NCI-H2196 (cell line): ENCODE measurements around the gene C21orf91.

Source experiments
- DNase-seq: peaks from one replicate; lab custom pipeline; 2025; ENCODE audit not compliant: unreplicated experiment; lab: John Stamatoyannopoulos, UW

C21orf91 gene

GRCh38 chr21:17798796-17799195 is 20.4 kb downstream of the C21orf91 start:
- no peak for DNase-seq

- DNase-seq, result no peak
Observed at GRCh38 chr21:17797967-17798366, 21.2 kb downstream of the C21orf91 start.

DNA sequence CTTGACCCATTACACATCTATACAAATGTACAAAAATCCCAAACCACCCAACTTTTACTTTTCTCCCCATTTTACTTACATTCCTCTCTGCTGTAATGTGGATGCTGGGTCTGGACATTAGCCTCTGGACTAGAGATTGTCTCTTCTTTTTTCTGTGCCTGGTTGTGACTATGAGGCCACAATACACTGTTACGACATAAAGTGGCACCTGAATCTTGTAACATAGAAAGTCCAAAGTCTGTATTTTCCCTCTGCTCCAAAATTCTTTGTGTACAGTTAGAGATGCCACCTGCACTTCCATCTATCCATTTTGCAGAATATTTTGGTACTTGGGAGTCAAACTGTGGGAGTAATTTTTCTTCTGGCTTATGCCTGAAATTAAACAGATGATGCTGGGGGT is 22.7 kb downstream of the C21orf91 start:
- no peak for DNase-seq

- DNase-seq, result no peak
Observed at GRCh38 chr21:17796037-17796403, 23.1 kb downstream of the C21orf91 start.

DNA sequence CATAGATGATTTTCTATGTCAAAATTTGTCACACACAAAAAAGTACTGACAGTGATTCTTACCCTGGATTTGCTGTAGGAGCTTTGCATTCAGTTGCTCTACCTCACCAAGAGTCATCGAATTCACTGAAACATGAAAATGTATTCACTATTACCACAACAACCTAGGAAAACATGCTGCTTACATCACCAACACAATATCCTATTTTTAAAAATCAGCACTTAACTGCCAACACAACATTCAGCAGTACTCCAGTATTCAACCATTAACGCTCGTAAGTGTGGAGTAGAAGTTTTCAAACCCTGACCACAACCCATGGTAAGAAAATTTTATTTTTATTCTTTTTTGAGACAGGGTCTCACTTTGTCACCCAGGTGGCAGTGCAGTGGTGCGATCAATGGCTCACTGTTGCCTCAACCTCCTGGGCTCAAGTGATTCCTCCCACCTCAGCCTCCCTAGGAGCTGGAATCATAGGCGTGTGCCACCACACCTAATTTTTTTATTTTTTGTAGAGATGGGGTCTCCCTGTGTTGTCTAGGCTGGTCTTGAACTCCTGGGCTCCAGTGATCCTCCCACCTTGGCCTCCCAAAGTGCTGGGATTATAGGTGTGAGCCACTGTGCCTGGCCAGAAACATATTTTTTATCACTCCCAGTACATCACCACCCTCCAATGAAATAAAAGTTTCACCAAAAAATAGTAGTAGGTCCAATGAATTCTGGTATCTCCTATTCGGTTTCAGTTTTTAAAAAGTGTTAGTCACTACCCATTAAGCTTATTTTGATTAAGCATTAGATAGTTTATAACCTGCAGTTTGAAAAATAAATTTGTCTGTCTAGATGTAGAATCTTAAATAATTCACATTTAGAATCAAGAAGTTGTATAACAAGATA is 23.8 kb downstream of the C21orf91 start:
- DNase-seq, result no peak

GRCh38 chr21:17794518-17795145 is 24.5 kb downstream of the C21orf91 start:
- no peak for DNase-seq

- DNase-seq, result no peak
Observed at GRCh38 chr21:17793246-17794123, 25.7 kb downstream of the C21orf91 start.

- no peak for DNase-seq
Observed at GRCh38 chr21:17789656-17790055, 29.5 kb downstream of the C21orf91 start.

GRCh38 chr21:17789069-17789468 is 30.1 kb downstream of the C21orf91 start:
- DNase-seq, result no peak

DNA sequence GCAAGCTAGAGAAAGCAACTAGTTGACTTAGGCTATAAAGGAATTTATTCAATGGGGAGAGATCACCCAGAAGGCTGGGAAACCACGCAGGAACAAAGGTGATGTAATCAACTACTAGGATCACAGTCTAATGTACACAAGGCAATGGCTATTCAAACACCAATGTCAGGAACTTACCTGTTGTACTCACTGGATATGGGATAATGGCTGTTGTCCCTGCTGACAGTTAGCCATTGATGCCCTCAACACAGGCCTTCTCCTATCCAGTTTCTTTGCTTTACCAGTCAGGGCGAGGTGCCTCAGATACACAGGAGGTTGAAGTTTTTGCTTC is 32.3 kb downstream of the C21orf91 start:
- DNase-seq, result no peak

GRCh38 chr21:17786071-17786850 is 32.9 kb downstream of the C21orf91 start:
- DNase-seq, result no peak

DNA sequence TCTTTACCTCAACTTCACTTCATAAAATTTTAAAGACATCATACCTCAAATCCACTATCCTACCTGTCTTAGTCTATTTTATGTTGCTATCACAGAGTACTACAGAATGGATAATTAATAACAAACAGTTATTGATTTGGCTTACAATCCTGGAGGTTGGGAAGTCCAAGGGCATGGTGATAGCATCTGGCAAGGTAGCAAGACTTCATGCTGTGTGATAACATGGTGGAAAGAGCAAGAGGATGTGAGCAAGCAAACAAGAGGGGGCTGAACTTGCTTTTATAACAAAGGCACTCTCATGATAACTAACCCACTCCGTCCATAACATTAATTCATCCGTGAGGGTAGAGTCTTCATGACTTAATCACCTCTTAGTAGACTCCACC is 33.8 kb downstream of the C21orf91 start:
- no peak for DNase-seq

DNA sequence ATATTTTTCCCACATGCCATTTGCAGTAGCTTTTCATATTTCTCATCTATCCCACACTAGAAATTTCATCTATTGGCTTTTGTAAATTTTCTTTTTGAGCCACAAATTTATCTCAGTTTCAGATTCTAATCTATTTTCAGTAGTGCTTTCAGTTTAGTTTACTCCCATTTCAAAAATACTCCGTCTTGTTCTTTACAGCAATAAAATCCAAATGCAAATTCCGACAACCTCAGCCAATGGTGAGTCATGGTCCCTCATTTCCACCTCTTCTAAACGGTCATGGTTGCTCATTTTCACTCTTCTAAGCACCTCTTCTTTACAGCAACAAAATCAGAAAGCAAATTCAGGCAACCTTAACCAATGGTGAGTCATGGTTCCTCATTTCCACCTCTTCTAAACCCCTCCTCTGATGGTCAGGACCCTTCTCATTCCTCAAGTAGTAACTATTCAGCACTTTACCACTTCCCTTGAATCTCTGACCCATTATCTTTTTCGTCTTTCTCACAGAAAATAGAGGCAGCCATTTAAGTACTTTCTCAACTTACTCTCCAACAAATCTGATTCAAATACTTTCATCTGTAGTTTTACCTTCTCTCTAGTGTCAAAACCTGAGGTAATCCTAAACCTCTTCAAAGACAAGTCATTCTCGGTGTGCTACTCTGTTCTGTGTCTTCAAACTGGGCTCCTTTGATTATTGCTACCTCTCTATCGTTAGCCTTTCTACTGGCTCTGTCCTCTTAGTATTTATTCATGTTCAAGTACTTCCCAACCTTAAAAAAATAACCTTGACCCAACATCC is 34.4 kb downstream of the C21orf91 start:
- no peak for DNase-seq

DNA sequence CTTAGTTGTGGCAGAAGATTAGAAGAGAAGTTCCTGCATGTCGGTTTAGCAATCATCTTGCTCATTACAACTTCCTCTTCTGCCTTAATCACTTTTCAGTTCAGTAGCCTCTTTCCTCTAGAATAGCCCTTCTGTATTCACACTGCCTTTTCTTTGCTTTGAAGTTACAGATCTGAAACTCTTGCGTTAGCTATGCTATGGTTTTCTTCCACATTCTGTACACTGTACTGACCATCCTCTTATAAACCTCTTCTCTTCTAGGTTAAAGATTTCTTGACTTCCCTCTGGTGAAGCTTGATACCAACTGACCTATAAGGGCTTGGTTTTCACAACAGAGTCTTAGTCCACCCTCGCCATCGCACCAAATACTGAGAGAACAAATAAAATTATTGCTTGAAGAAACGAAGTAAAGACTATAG is 35.0 kb downstream of the C21orf91 start:
- DNase-seq, result no peak

GRCh38 chr21:17783481-17784179 is 35.5 kb downstream of the C21orf91 start:
- no peak for DNase-seq

DNA sequence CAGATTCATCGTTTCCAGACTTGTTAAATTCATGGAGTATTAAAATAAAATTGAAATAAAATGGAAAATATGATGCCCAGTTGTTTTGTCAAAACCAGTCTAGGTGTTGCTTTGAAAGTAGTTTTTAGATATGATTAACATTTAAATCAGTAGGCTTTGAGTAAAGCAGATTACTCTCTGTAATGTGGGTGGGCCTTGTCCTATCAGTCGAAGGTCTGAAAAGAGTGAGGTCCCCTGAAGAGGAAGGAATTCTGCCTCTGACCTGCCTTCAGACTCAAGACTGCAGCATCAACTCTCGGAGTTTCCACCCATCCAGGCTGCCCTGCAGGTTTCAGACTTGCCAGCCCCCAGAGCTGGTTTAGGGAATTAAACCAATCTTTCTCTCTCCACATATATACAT is 36.2 kb downstream of the C21orf91 start:
- DNase-seq, result no peak

GRCh38 chr21:17782051-17782450 is 37.1 kb downstream of the C21orf91 start:
- no peak for DNase-seq

GRCh38 chr21:17781524-17781923 is 37.6 kb downstream of the C21orf91 start:
- no peak for DNase-seq

GRCh38 chr21:17780539-17780938 is 38.6 kb downstream of the C21orf91 start:
- DNase-seq, result no peak

GRCh38 chr21:17779980-17780379 is 39.2 kb downstream of the C21orf91 start:
- DNase-seq, result no peak
